HG02763 (cell line): ENCODE results near the gene GPR119.
"Not testable (repeated sequence)": the region's sequence is repeated elsewhere in the genome, so short reads cannot be mapped to it uniquely, and the experiment has no call there.

Experiments
- ATAC-seq: cut with Tn5 transposase; IDR thresholded peaks from one replicate; pipeline ENCODE4 v1.9.1; 2021; ENCODE audit warnings: mild to moderate bottlenecking, moderate library complexity; ENCODE audit not compliant: unreplicated experiment

GPR119 gene

GRCh38 chrX:130339408-130340222, 45.9 kb downstream of the GPR119 start, which contains the start of gene SLC25A14:
Gene SLC25A14, plus strand, starts transcription at chrX:130339919. Its CDS starts 360 bp downstream, at chrX:130340279.
- ATAC-seq, result peak; percentile 95

- ATAC-seq, result not testable (repeated sequence)
Observed at GRCh38 chrX:130338869-130339268, 46.6 kb downstream of the GPR119 start.

- no peak for ATAC-seq
Observed at GRCh38 chrX:130336531-130336930, 48.9 kb downstream of the GPR119 start.
